ENCODE results near the gene ZNRF3.

ZNRF3 gene

GRCh38 chr22:28953976-28954880, 70.9 kb downstream of the ZNRF3 start:
- no peak for DNase-seq

- peak; percentile 83 for DNase-seq
Observed at GRCh38 chr22:28955817-28956216, 72.4 kb downstream of the ZNRF3 start.

- DNase-seq = no peak
Observed at GRCh38 chr22:28956506-28956905, 73.1 kb downstream of the ZNRF3 start.

GRCh38 chr22:28958611-28959010, 75.2 kb downstream of the ZNRF3 start:
- no peak for DNase-seq

GRCh38 chr22:28962042-28962554, 78.7 kb downstream of the ZNRF3 start:
- no peak for DNase-seq

GRCh38 chr22:28963362-28963761, 80.0 kb downstream of the ZNRF3 start:
- DNase-seq = no peak

- no peak for DNase-seq
Observed at GRCh38 chr22:28967163-28967665, 83.8 kb downstream of the ZNRF3 start.

GRCh38 chr22:28967969-28968368, 84.6 kb downstream of the ZNRF3 start:
- no peak for DNase-seq

GRCh38 chr22:28969401-28970168, 86.2 kb downstream of the ZNRF3 start:
- DNase-seq = no peak

- no peak for DNase-seq
Observed at GRCh38 chr22:28973352-28973751, 90.0 kb downstream of the ZNRF3 start.

GRCh38 chr22:28977060-28977459, 93.7 kb downstream of the ZNRF3 start:
- DNase-seq = no peak

GRCh38 chr22:28977481-28977971, 94.2 kb downstream of the ZNRF3 start:
- DNase-seq = no peak

GRCh38 chr22:28978158-28978557, 94.8 kb downstream of the ZNRF3 start:
- DNase-seq = no peak

GRCh38 chr22:28978863-28979796, 95.8 kb downstream of the ZNRF3 start:
- no peak for DNase-seq

- no peak for DNase-seq
Observed at GRCh38 chr22:28980326-28980725, 97.0 kb downstream of the ZNRF3 start.

- no peak for DNase-seq
Observed at GRCh38 chr22:28981818-28982499, 98.6 kb downstream of the ZNRF3 start.

GRCh38 chr22:28983190-28983589, 99.8 kb downstream of the ZNRF3 start:
- no peak for DNase-seq

- no peak for DNase-seq
Observed at GRCh38 chr22:28983788-28984441, 100.5 kb downstream of the ZNRF3 start.

- no peak for DNase-seq
Observed at GRCh38 chr22:28984482-28985158, 101.2 kb downstream of the ZNRF3 start.

GRCh38 chr22:28985581-28986290, 102.4 kb downstream of the ZNRF3 start:
- no peak for DNase-seq

Data from central memory CD4-positive, alpha-beta T cell (primary cell).